Sigmoid colon (tissue), 7 donors: ENCODE measurements around the gene AP2A1. TPM values are rescaled to one million over a fixed set of nuclear protein-coding genes. Genes with fewer than 3 reads are reported as not detected.

Source experiments
- DNase-seq: peaks from one replicate; pipeline ENCODE4 v3.0.0-alpha.2; 2019
- H3K27ac ChIP-seq, 4 donors: fragments of 200-600 bp; sonication (generic); one replicate each; pipeline ENCODE4 v1.5.1; 2016 to 2019; ENCODE audit warnings: mild to moderate bottlenecking in 1 of 4
- H3K27me3 ChIP-seq, 3 donors: fragments of 200-600 bp; sonication (generic); one replicate each; pipeline ENCODE4 v1.5.1; 2019; ENCODE audit warnings: mild to moderate bottlenecking in 1 of 3
- H3K36me3 ChIP-seq, 4 donors: fragments of 200-600 bp; sonication (generic); one replicate each; pipeline ENCODE4 v1.5.1; 2016 to 2019
- H3K4me1 ChIP-seq, 4 donors: fragments of 200-600 bp; sonication (generic); one replicate each; pipeline ENCODE4 v1.5.1; 2017 to 2019
- H3K4me3 ChIP-seq, 4 donors: fragments of 200-600 bp; sonication (generic); one replicate each; pipeline ENCODE4 v1.5.1; 2017 to 2019; ENCODE audit warnings: mild to moderate bottlenecking in 2 of 4, moderate library complexity in 1 of 4
- H3K9me3 ChIP-seq, 4 donors: fragments of 200-600 bp in 3 of 4; sonication (generic) in 3 of 4; one replicate each; pipeline versions ENCODE4 v1.5.1 to v1.6.1; 2013 to 2019
- EP300 ChIP-seq, 4 donors: sonication (generic); formaldehyde crosslinking; IDR thresholded peaks; one replicate each; pipeline ENCODE4 v1.6.1; 2017; ENCODE audit warnings: antibody characterized with exemption in 4 of 4
- POLR2A ChIP-seq, 2 donors: fragments of 450-650 bp; IDR thresholded peaks; one replicate each; pipeline ENCODE4 v1.6.1; 2016; ENCODE audit warnings: antibody characterized with exemption in 2 of 2, mild to moderate bottlenecking in 2 of 2, moderate library complexity in 2 of 2
- POLR2AphosphoS5 ChIP-seq, 4 donors: sonication (generic); formaldehyde crosslinking; IDR thresholded peaks; one replicate each; pipeline ENCODE4 v1.6.1; 2017; ENCODE audit warnings: antibody characterized with exemption in 4 of 4
- WGBS, 2 donors: extraction: QIAGEN DNeasy Blood & Tissue Kit; methylation state at CpG; one replicate each; pipeline ENCODE4 v1.1.7; 2013; 5-methylcytosine and 5-hydroxymethylcytosine counted together
- intact Hi-C: fragments of 100-400 bp; cut with DNase I; formaldehyde crosslinking; loops from one replicate; pipeline ENCODE4 v1.15.1; 2023
- polyA plus RNA-seq, 3 donors: library from polyadenylated mRNA; stranded (reverse); fragments of 200-250 nt; gene quantifications; one replicate each; pipeline ENCODE4 v1.2.3, GENCODE V29; 2013
- total RNA-seq, 4 donors: library from RNA; depleted of rRNA; stranded (reverse); fragments of >200 nt; gene quantifications; one replicate each; pipeline ENCODE4 v1.1.0, GENCODE V29; 2016
- TF ChIP-seq, protein P1 (sequence below), 4 experiments: fragments of 450-650 bp in 3 of 4; fragments of 200-600 bp in 1 of 4; IDR thresholded peaks; one replicate each; pipeline ENCODE4 v1.5.1; 2016 to 2019; ENCODE audit warnings: antibody characterized with exemption in 4 of 4, mild to moderate bottlenecking in 3 of 4, moderate library complexity in 2 of 4
- donor health status: healthy with polysubstance abuse.
- donor health status: Bipolar disorder and iron deficiency.
- donor health status: healthy.

The AP2A1 gene
- total and polyA plus RNA-seq, 7 donors, result 33.0 to 81.1 (median 50.7) TPM

- no peak overlapping the region for H3K4me3 ChIP-seq
- TF ChIP-seq POLR2A (IDR thresholded peaks at IDR 0.05), result no peak
- no peak for TF ChIP-seq EP300 (IDR thresholded peaks at IDR 0.05)
- TF ChIP-seq, protein P1, sequence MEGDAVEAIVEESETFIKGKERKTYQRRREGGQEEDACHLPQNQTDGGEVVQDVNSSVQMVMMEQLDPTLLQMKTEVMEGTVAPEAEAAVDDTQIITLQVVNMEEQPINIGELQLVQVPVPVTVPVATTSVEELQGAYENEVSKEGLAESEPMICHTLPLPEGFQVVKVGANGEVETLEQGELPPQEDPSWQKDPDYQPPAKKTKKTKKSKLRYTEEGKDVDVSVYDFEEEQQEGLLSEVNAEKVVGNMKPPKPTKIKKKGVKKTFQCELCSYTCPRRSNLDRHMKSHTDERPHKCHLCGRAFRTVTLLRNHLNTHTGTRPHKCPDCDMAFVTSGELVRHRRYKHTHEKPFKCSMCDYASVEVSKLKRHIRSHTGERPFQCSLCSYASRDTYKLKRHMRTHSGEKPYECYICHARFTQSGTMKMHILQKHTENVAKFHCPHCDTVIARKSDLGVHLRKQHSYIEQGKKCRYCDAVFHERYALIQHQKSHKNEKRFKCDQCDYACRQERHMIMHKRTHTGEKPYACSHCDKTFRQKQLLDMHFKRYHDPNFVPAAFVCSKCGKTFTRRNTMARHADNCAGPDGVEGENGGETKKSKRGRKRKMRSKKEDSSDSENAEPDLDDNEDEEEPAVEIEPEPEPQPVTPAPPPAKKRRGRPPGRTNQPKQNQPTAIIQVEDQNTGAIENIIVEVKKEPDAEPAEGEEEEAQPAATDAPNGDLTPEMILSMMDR (IDR thresholded peaks at IDR 0.05), result no peak
- TF ChIP-seq POLR2AphosphoS5 (IDR thresholded peaks at IDR 0.05), result no peak
- no peaks in the 10 kb centered on the region for H3K4me1 ChIP-seq
- DNase-seq, result no peak
- intact Hi-C loops, result no loop called here
- WGBS, 2 donors, result 77 to 89% methylated on average over 11 of the region's 11 CpGs
- peaks cover 11 to 38% (median 15%) of the 10 kb centered on the region in 4 donors for H3K36me3 ChIP-seq
- H3K27me3 ChIP-seq, result no peaks in the 10 kb centered on the region
- no peak overlapping the region for H3K27ac ChIP-seq
- H3K9me3 ChIP-seq, result no peaks in the 10 kb centered on the region
These were observed 13.1 kb downstream of the AP2A1 start for GRCh38 chr19:49779731-49780555.

DNA sequence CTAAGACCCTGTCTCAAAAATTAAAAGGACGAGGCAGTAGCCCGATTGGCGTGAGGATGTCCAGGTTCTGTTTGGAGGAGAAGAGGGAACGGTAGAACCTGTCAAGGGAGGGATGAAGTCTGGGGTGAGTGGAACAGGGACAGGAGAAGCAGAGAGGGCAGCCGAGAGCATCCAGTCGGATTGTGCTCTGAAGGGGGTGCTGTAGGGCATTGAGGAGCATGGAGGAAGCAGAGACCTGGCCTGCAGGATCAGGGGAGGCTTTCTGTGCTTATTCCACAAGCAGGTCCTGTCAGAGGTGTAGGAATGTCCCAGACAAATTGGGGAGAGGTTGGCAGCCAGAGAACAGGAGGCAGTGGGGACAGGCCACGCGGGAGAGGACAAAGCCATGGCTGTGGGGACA is 14.1 kb downstream of the AP2A1 start:
- H3K27me3 ChIP-seq, result no peaks in the 10 kb centered on the region
- intact Hi-C loops, result no loop called here
- H3K9me3 ChIP-seq, result no peaks in the 10 kb centered on the region
- no peak for DNase-seq
- peaks cover 11 to 41% (median 15%) of the 10 kb centered on the region in 4 donors for H3K36me3 ChIP-seq
- 91 to 93% methylated on average over 8 of the region's 8 CpGs for WGBS, 2 donors
- H3K27ac ChIP-seq, result no peak overlapping the region
- TF ChIP-seq EP300 (IDR thresholded peaks at IDR 0.05) (no peak), POLR2AphosphoS5 (IDR thresholded peaks at IDR 0.05) (no peak), POLR2A (IDR thresholded peaks at IDR 0.05) (no peak)
- TF ChIP-seq, protein P1 (IDR thresholded peaks at IDR 0.05), result no peak
- H3K4me1 ChIP-seq, result no peaks in the 10 kb centered on the region
- no peak overlapping the region for H3K4me3 ChIP-seq

DNA sequence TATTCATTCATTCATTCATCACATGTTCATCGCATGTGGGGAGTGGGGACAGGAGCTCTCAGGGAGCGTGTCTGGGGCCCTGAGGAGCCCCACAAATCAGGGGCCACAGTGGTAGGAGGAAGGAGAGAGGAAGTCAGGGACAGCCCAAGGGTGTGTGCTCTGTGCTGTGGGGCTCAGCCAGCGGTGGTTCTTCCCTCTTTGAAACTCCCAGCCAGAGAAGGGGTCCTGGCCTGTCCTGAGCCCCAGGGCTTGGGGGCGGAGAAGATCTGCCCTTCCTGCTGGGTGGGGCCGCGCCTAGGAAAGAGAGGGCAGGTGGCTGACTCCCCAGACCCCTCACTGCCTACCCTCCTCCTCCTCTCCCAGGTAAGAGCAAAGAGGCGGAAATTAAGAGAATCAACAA is 14.6 kb downstream of the AP2A1 start:
- Histone ChIP-seq H3K4me3 (no peak overlapping the region), H3K27me3 (no peaks in the 10 kb centered on the region), H3K36me3 (peaks cover 11 to 39% (median 15%) of the 10 kb centered on the region in 4 donors), H3K4me1 (peaks cover 0 to 4% (median 0%) of the 10 kb centered on the region in 4 donors), H3K27ac (no peak overlapping the region), H3K9me3 (no peaks in the 10 kb centered on the region)
- 90 to 95% methylated on average over 7 of the region's 7 CpGs for WGBS, 2 donors
- DNase-seq, result no peak
- intact Hi-C loops, result no loop called here
- no peak for TF ChIP-seq POLR2A (IDR thresholded peaks at IDR 0.05)
- no peak for TF ChIP-seq POLR2AphosphoS5 (IDR thresholded peaks at IDR 0.05)
- TF ChIP-seq EP300 (IDR thresholded peaks at IDR 0.05), result no peak
- TF ChIP-seq, protein P1 (IDR thresholded peaks at IDR 0.05), result no peak

DNA sequence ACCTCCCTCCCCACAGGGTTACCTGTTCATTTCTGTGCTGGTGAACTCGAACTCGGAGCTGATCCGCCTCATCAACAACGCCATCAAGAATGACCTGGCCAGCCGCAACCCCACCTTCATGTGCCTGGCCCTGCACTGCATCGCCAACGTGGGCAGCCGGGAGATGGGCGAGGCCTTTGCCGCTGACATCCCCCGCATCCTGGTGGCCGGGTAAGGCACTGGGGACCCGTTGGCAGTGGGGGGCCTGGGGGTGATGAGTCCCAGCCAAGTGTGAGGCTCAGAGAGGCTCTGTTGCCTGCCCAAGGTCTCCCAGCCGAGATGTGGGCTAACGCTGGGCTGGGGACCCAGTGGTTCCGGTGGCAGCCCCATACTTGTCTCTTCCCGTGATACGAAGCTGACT is 15.7 kb downstream of the AP2A1 start:
- H3K9me3 ChIP-seq, result no peaks in the 10 kb centered on the region
- TF ChIP-seq EP300 (IDR thresholded peaks at IDR 0.05) (no peak), POLR2AphosphoS5 (IDR thresholded peaks at IDR 0.05) (no peak), POLR2A (IDR thresholded peaks at IDR 0.05) (no peak)
- TF ChIP-seq, protein P1 (IDR thresholded peaks at IDR 0.05), result no peak
- H3K4me3 ChIP-seq, result no peak overlapping the region
- no peaks in the 10 kb centered on the region for H3K27me3 ChIP-seq
- 96 to 97% methylated on average over 18 of the region's 18 CpGs for WGBS, 2 donors
- peaks cover 0 to 4% (median 0%) of the 10 kb centered on the region in 4 donors for H3K4me1 ChIP-seq
- peaks cover 11 to 42% (median 15%) of the 10 kb centered on the region in 4 donors for H3K36me3 ChIP-seq
- no peak for DNase-seq
- no peak overlapping the region for H3K27ac ChIP-seq
- intact Hi-C loops, result no loop called here
